HCT116 (cell line): ENCODE data around the gene MPP1. TPM values are rescaled to one million over a fixed set of nuclear protein-coding genes. Genes with fewer than 3 reads are reported as not detected.

Experiments
- ATAC-seq: fragments of 200-7000 bp; cut with Tn5 transposase; 2 replicates; pipeline ENCODE4 v1.9.1; 2020; ENCODE audit warnings: mild to moderate bottlenecking, moderate library complexity
- BruUV-seq: library from RNA; stranded (reverse); fragments of 400-500 nt; replicated peaks from 2 replicates; lab custom pipeline; 2021; lab: Mats Ljungman, UMichigan
- CTCF ChIA-PET: fragments of 300-600 bp; sonication (Branson Sonifier 250); formaldehyde crosslinking; loops from one replicate; lab custom pipeline; 2021; ENCODE audit warnings: antibody characterized with exemption; lab: Charles Lee
- POLR2A ChIA-PET: fragments of 300-600, 350-600 bp; sonication (Branson Sonifier 250); formaldehyde crosslinking; loops from one replicate; lab custom pipeline; 2021; ENCODE audit warnings: antibody characterized with exemption; lab: Charles Lee
- RAD21 ChIA-PET, 2 experiments: fragments of 300-600 bp; sonication (Branson Sonifier 250); formaldehyde crosslinking; loops; one replicate each; lab custom pipeline; 2023; ENCODE audit warnings: low total read pairs in 2 of 2; ENCODE audit not compliant: uncharacterized antibody in 2 of 2, unreplicated experiment in 2 of 2, low non-redundant PET in 1 of 2; lab: Charles Lee
- DNase-seq: peaks from one replicate; pipeline ENCODE4 v3.0.0-alpha.2; 2010; ENCODE audit warnings: low read depth, low spot score
- H2AFZ ChIP-seq: fragments of 200-600 bp; shearing (Covaris generic), sonication (generic); 2 replicates; pipeline ENCODE4 v1.6.1; 2017; ENCODE audit warnings: low read depth, mixed run types, mixed read lengths, antibody characterized with exemption, low read length; ENCODE audit not compliant: poor library complexity, severe bottlenecking
- H3K27ac ChIP-seq: 2 replicates; pipeline ENCODE4 v1.5.1; 2012; ENCODE audit warnings: low read depth, low read length
- H3K27me3 ChIP-seq: fragments of 200-600 bp; sonication (generic); 2 replicates; pipeline ENCODE4 v1.6.1; 2016; ENCODE audit warnings: mixed run types, low read length, mixed read lengths; ENCODE audit not compliant: insufficient read depth
- H3K36me3 ChIP-seq, 2 experiments: fragments of 200-500 bp in 1 of 2; fragments of 200-600 bp in 1 of 2; sonication (Bioruptor generic) in 1 of 2; sonication (generic) in 1 of 2; 2 replicates each; pipeline versions ENCODE4 v1.5.1 to v1.6.1; 2014 to 2016; ENCODE audit warnings: low read length in 2 of 2, inconsistent platforms in 1 of 2, mixed read lengths in 1 of 2, mixed run types in 1 of 2; ENCODE audit not compliant: insufficient read depth in 2 of 2, control insufficient read depth in 1 of 2
- H3K4me1 ChIP-seq, 2 experiments: fragments of 200-600 bp in 1 of 2; sonication (generic) in 1 of 2; 2 replicates each; pipeline versions ENCODE4 v1.5.1 to v1.6.1; 2012 to 2017; ENCODE audit warnings: low read length in 2 of 2, inconsistent platforms in 1 of 2, mild to moderate bottlenecking in 1 of 2, mixed read lengths in 1 of 2, mixed run types in 1 of 2, moderate library complexity in 1 of 2; ENCODE audit not compliant: insufficient read depth in 2 of 2, control insufficient read depth in 1 of 2
- H3K4me2 ChIP-seq: fragments of 200-600 bp; sonication (generic); 2 replicates; pipeline ENCODE4 v1.6.1; 2017; ENCODE audit warnings: mixed run types, low read length, mixed read lengths
- H3K4me3 ChIP-seq, 2 experiments: fragments of 200-600 bp in 1 of 2; sonication (generic) in 1 of 2; replicated peaks in 1 of 2; 2 replicates each; pipeline ENCODE4 v1.5.1; 2011 to 2016; ENCODE audit warnings: low read length in 2 of 2, control low read depth in 1 of 2, low read depth in 1 of 2, mild to moderate bottlenecking in 1 of 2, mixed read lengths in 1 of 2, mixed run types in 1 of 2
- H3K79me2 ChIP-seq: fragments of 200-600 bp; sonication (generic); 2 replicates; pipeline ENCODE4 v1.6.1; 2017; ENCODE audit warnings: mild to moderate bottlenecking, mixed run types, low read length, moderate library complexity, mixed read lengths; ENCODE audit not compliant: insufficient read depth
- H3K9ac ChIP-seq: fragments of 200-600 bp; sonication (generic); 2 replicates; pipeline ENCODE4 v1.6.1; 2016; ENCODE audit warnings: low read length, mixed read lengths
- H3K9me2 ChIP-seq: fragments of 200-600 bp; sonication (generic), shearing (Covaris generic); 2 replicates; pipeline ENCODE4 v1.6.1; 2017; ENCODE audit warnings: mixed run types, mild to moderate bottlenecking, moderate library complexity; ENCODE audit not compliant: insufficient read depth
- H3K9me3 ChIP-seq, 2 experiments: fragments of 200-500 bp in 1 of 2; fragments of 200-600 bp in 1 of 2; sonication (Bioruptor generic) in 1 of 2; sonication (generic) in 1 of 2; 2 replicates each; pipeline ENCODE4 v1.6.1; 2014 to 2017; ENCODE audit warnings: low read length in 2 of 2, mixed read lengths in 2 of 2, inconsistent platforms in 1 of 2, low read depth in 1 of 2, mild to moderate bottlenecking in 1 of 2, mixed run types in 1 of 2, moderate library complexity in 1 of 2; ENCODE audit not compliant: control insufficient read depth in 1 of 2, insufficient read depth in 1 of 2
- H4K20me1 ChIP-seq: fragments of 200-600 bp; sonication (generic), shearing (Covaris generic); 2 replicates; pipeline ENCODE4 v1.6.1; 2017; ENCODE audit warnings: mixed run types, mild to moderate bottlenecking, moderate library complexity; ENCODE audit not compliant: insufficient read depth
- CBX3 ChIP-seq: IDR thresholded peaks from 2 replicates; pipeline ENCODE4 v1.6.1; 2012; ENCODE audit warnings: low read depth
- CEBPB ChIP-seq: IDR thresholded peaks from 2 replicates; pipeline ENCODE4 v1.6.1; 2012; ENCODE audit warnings: low read depth
- ELF1 ChIP-seq: IDR thresholded peaks from 2 replicates; pipeline ENCODE4 v1.6.1; 2012; ENCODE audit warnings: low read depth, borderline replicate concordance
- EZH2 ChIP-seq: fragments of 200-600 bp; sonication (generic); IDR thresholded peaks from 2 replicates; pipeline ENCODE4 v1.6.1; 2017; ENCODE audit warnings: antibody characterized with exemption, mixed run types
- FOSL1 ChIP-seq: IDR thresholded peaks from 2 replicates; pipeline ENCODE4 v1.6.1; 2012; ENCODE audit warnings: low read depth
- JUND ChIP-seq: IDR thresholded peaks from 2 replicates; pipeline ENCODE4 v1.6.1; 2012
- POLR2AphosphoS5 ChIP-seq: IDR thresholded peaks from 2 replicates; pipeline ENCODE4 v1.6.1; 2011; ENCODE audit warnings: mild to moderate bottlenecking, low read depth, low read length, moderate library complexity
- RAD21 ChIP-seq: IDR thresholded peaks from 2 replicates; pipeline ENCODE4 v1.6.1; 2012; ENCODE audit warnings: low read depth, mild to moderate bottlenecking
- SRF ChIP-seq: IDR thresholded peaks from 2 replicates; pipeline ENCODE4 v1.6.1; 2012; ENCODE audit warnings: low read depth
- TCF7L2 ChIP-seq: IDR thresholded peaks from 2 replicates; pipeline ENCODE4 v1.7.0; 2011; ENCODE audit warnings: borderline replicate concordance, inconsistent platforms; ENCODE audit not compliant: insufficient read depth, insufficient read length; ENCODE audit errors: extremely low read depth
- YY1 ChIP-seq: IDR thresholded peaks from 2 replicates; pipeline ENCODE4 v1.6.1; 2011; ENCODE audit warnings: low read length, low read depth, moderate library complexity, mild to moderate bottlenecking; ENCODE audit not compliant: insufficient replicate concordance; ENCODE audit errors: extremely low read depth
- ZBTB33 ChIP-seq: IDR thresholded peaks from 2 replicates; pipeline ENCODE4 v1.6.1; 2011; ENCODE audit warnings: mild to moderate bottlenecking, low read length, moderate library complexity; ENCODE audit not compliant: insufficient replicate concordance; ENCODE audit errors: extremely low read depth
- intact Hi-C: fragments of 100-400 bp; cut with micrococcal nuclease; formaldehyde crosslinking; loops from 2 replicates; pipeline ENCODE4 v1.10.0; 2022
- total RNA-seq: library from RNA; stranded (reverse); gene quantifications from one replicate; pipeline ENCODE4 v1.2.1, GENCODE V29; 2021; ENCODE audit not compliant: unreplicated experiment

The MPP1 gene
- total RNA-seq, 1 experiment from 2014 or later, result 13.1 TPM

GRCh38 chrX:154833746-154834274 is 28.5 kb upstream of the MPP1 start (continued):
- TF ChIP-seq ZBTB33, result no peak
- TF ChIP-seq POLR2AphosphoS5, result no peak
- no peak for TF ChIP-seq YY1
- no peak for TF ChIP-seq ELF1
- TF ChIP-seq JUND, result no peak
- TF ChIP-seq RAD21, result no peak

DNA sequence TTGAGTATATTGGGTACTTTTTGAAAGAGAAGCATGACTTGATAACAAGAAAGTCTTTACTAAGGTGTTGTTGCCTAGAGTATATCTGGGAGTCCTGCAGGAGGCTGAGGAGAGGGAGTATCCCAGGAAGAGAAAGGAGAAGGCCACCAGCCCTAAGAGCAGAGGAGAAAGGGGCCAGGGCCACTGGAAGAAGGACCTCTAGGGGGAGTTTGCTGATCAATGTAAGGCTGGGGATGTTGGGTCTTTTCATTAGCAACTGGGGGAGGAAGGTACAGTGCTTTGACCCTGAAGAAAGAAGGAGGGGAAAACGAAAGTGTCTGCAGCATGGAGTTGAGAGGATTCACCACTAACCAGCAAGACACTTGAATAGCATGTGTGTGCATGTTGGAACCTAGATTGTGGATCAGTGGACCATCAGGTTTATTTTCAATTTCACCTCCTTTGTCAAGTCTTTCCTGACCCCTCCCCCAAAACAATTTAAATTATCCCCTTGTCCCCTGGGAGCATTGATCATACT is 24.7 kb upstream of the MPP1 start:
- BruUV-seq, result no TSS peak
- no peaks in the 10 kb centered on the region for H3K36me3 ChIP-seq
- no peak overlapping the region for H3K9ac ChIP-seq
- H3K27ac ChIP-seq, result no peak overlapping the region
- H3K4me2 ChIP-seq, result no peak overlapping the region
- no peak overlapping the region for H3K4me3 ChIP-seq
- no peak for DNase-seq
- H3K27me3 ChIP-seq, result no peaks in the 10 kb centered on the region
- H3K9me2 ChIP-seq, result no peaks in the 10 kb centered on the region
- H3K9me3 ChIP-seq, result no peaks in the 10 kb centered on the region
- no peaks in the 10 kb centered on the region for H3K4me1 ChIP-seq
- H2AFZ ChIP-seq, result no peak overlapping the region
- intact Hi-C loops, result no loop called here
- no peak for TF ChIP-seq EZH2
- no peak for TF ChIP-seq CEBPB
- no peak for TF ChIP-seq FOSL1
- no peak for TF ChIP-seq CBX3
- TF ChIP-seq SRF, result no peak
- no peak for TF ChIP-seq TCF7L2
- POLR2A ChIA-PET, result no interaction called here
- no peak for ATAC-seq
- no peaks in the 10 kb centered on the region for H4K20me1 ChIP-seq
- RAD21 ChIA-PET, result no interaction called here
- CTCF ChIA-PET, result no interaction called here
- no peaks in the 10 kb centered on the region for H3K79me2 ChIP-seq
